T-helper 2 cell treated with Interferon-gamma antibody and Interleukin-4, amounts not matched to agents 5 μg/mL and 100 μg/mL, for 36 hours (primary cell): ENCODE data around the gene SPDYE2.
"Not testable (repeated sequence)": the region's sequence is repeated elsewhere in the genome, so short reads cannot be mapped to it uniquely, and the experiment has no call there.

Experiments used
- DNase-seq: peaks from one replicate; pipeline ENCODE4 v3.0.0; 2021; ENCODE audit warnings: low spot score
- H3K27ac Mint-ChIP-seq: one replicate; pipeline ENCODE4 v1.8.0; 2021; ENCODE audit warnings: mild to moderate bottlenecking, mixed read lengths
- H3K27me3 Mint-ChIP-seq: one replicate; pipeline ENCODE4 v1.8.0; 2021; ENCODE audit warnings: low read depth, mixed read lengths
- H3K36me3 Mint-ChIP-seq: one replicate; pipeline ENCODE4 v1.8.0; 2021; ENCODE audit warnings: low read depth, mixed read lengths
- H3K4me1 Mint-ChIP-seq: one replicate; pipeline ENCODE4 v1.8.0; 2021; ENCODE audit warnings: low read depth, mixed read lengths
- H3K4me3 Mint-ChIP-seq: one replicate; pipeline ENCODE4 v1.8.0; 2022; ENCODE audit warnings: mild to moderate bottlenecking, moderate library complexity, mixed read lengths
- H3K9me3 Mint-ChIP-seq: one replicate; pipeline ENCODE4 v1.8.0; 2021; ENCODE audit warnings: mixed read lengths

SPDYE2 gene

DNA sequence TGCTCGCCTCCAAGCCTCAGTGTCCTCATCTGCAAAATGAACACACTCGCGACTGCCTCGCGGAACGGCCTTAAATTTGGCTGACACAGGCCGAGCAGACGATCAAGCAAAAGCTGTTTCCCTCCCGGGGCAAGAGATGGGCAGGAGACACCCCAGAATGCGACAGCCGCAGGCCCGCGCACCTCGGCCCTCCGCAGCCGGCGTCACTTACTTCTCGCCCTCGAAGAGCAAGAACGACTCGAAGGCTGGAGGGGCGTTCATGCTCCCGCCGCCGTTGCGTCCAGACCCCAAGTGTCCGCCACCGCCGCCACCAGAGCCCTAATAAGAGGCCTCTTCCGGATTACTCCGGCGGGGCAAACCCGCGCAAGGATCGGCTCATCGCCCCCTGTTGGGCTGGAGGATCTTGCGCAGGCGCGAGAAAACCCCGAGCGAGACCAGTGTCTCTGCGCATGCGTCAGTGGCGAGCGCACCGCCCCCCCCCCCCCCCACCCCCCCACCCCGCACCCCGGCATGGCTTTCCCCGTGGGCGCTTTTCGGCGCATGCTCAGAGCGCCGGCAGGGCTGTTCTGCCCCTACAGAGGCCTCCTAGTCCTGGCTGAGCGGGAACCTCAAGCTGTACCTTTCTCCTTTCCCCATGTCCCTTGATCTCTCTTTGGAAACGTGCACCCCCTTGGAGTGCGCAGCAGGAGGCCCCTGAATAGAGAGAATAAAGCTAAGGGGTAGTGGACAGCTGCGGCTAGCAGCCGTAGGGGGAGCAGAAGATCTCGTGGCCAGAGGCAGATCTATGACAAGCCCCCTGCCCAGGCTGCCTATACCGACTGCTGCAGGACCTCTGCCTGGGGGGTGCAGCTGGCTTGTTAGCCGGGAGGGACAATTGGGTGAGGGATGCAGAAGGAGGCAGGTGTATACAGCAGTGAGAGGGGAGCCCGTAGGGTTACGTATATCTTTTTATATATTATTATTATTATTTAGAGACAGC lies 21.5 kb downstream of the SPDYE2 start, which contains the start of gene POLR2J3:
TSS of gene POLR2J3 (minus strand) at position 323 of the 979 bp plus-strand sequence. CDS start at position 261, 62 bp downstream.
- H3K9me3 Mint-ChIP-seq, H3K36me3 Mint-ChIP-seq, H3K27me3 Mint-ChIP-seq, H3K4me1 Mint-ChIP-seq: not testable (repeated sequence)
- Mint-ChIP-seq H3K4me3 (peak within 1 kb of the TSS; percentile 90), H3K27ac (peak within 1 kb of the TSS; percentile 88)
- peak; percentile 100 for DNase-seq

DNA sequence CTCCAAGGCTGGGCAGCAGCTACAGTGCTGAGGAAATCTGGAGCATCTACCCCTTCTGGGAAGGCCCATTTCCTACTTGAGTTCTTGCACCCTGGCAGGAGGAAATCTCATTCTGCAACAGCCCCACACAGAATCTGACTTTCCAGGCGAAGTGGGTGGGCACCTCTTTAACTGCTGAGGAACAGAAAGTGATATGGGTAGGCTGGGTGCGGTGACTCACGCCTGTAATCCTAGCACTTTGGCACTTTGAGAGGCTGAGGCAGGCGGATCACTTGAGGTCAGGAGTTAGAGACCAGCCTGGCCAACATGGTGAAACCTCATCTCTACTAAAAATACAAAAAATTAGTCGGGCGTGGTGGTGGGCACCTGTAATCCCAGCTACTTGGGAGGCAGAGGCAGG lies 23.6 kb downstream of the SPDYE2 start:
- not testable (repeated sequence) for H3K4me1 Mint-ChIP-seq, H3K4me3 Mint-ChIP-seq, H3K27ac Mint-ChIP-seq, DNase-seq, H3K27me3 Mint-ChIP-seq, H3K36me3 Mint-ChIP-seq, H3K9me3 Mint-ChIP-seq

GRCh38 chr7:102576363-102576762 lies 25.3 kb downstream of the SPDYE2 start:
- not testable (repeated sequence) for H3K36me3 Mint-ChIP-seq, H3K4me1 Mint-ChIP-seq, DNase-seq, H3K4me3 Mint-ChIP-seq, H3K9me3 Mint-ChIP-seq, H3K27me3 Mint-ChIP-seq, H3K27ac Mint-ChIP-seq

DNA sequence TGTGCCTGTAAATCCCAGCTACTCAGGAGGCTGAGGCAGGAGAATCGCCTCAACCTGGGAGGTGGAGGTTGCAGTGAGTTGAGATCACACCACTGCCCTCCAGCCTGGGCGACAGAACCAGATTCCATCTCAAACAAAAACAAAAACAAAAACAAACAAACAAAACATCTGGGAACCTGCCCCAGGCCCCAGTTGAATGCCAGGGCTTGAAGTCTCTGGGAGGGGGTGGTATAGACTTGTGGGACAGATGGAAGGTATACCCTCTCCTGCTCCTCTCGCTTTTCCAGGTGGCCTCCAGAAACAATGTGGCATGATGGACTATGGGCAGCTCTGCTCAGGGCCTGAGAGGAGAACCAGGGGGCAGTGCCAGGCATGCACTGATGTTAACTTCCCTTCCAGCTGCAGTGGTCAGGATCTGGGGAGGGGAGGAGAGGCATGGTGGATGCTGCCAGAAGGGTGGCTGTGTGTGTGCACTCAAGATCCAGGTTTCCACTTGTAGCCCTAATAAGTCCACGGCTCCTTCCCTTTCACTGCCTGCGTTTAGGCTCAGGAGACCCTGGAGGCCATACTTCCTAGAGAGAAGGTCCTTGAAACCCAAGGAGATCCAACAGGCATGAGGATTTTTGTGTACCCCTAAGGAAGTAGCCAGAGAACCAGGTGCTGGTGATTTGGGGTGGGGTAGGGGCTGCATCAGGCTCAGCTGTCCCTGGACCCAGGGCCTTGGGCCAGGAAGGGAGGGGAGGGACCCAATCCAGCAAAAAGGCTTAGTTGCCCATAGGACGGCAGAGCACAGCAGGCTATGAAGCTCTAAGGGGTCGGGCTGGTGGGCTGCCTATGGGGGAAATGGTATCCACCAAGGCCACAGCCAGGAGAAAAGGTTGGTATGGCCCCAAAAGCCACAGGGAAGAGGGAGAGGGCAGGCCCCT lies 26.6 kb downstream of the SPDYE2 start:
- not testable (repeated sequence) for H3K9me3 Mint-ChIP-seq, H3K4me3 Mint-ChIP-seq, H3K27me3 Mint-ChIP-seq, H3K4me1 Mint-ChIP-seq, H3K27ac Mint-ChIP-seq, DNase-seq, H3K36me3 Mint-ChIP-seq

GRCh38 chr7:102578486-102578885 lies 27.5 kb downstream of the SPDYE2 start:
- H3K4me1 Mint-ChIP-seq, H3K36me3 Mint-ChIP-seq, H3K27me3 Mint-ChIP-seq, H3K9me3 Mint-ChIP-seq, H3K27ac Mint-ChIP-seq, DNase-seq, H3K4me3 Mint-ChIP-seq: not testable (repeated sequence)

- not testable (repeated sequence) for H3K36me3 Mint-ChIP-seq, H3K4me1 Mint-ChIP-seq, H3K27me3 Mint-ChIP-seq, H3K4me3 Mint-ChIP-seq, DNase-seq, H3K27ac Mint-ChIP-seq, H3K9me3 Mint-ChIP-seq
Measured at GRCh38 chr7:102581722-102582121, 30.7 kb downstream of the SPDYE2 start.

GRCh38 chr7:102583495-102583894 lies 32.5 kb downstream of the SPDYE2 start:
- H3K4me1 Mint-ChIP-seq, H3K4me3 Mint-ChIP-seq, H3K36me3 Mint-ChIP-seq, H3K27me3 Mint-ChIP-seq, DNase-seq, H3K27ac Mint-ChIP-seq, H3K9me3 Mint-ChIP-seq: not testable (repeated sequence)

- not testable (repeated sequence) for H3K27ac Mint-ChIP-seq, H3K4me1 Mint-ChIP-seq, H3K9me3 Mint-ChIP-seq, DNase-seq, H3K27me3 Mint-ChIP-seq, H3K4me3 Mint-ChIP-seq, H3K36me3 Mint-ChIP-seq
Measured at GRCh38 chr7:102589857-102590256, 38.8 kb downstream of the SPDYE2 start.

DNA sequence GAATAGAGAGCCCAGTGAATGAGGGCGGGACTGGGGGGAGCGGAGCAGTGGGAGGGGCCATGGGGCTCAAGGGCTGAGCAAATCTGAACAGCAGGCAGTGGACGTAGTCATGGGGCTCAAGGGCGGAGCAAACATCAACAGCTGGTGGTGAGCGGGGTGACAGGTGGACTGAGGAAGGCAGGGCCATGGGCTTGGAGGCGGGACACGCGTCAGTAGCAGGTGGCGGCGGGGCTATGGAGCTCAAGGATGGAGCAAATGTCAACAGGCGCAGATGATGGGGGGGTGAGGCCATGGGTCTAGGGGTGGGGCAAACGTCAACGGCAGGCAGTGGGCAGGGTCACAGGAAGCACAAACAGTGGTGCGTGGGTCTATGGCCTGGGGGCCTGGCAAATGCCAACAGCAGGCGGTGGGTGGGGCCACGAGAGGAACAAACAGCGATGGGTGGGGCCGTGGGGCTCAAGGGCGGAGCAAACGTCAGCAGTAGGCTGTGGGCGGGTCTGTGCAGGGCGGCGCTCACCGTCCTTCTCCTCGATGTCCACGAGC lies 41.5 kb downstream of the SPDYE2 start:
- H3K36me3 Mint-ChIP-seq, DNase-seq, H3K9me3 Mint-ChIP-seq, H3K4me3 Mint-ChIP-seq, H3K27ac Mint-ChIP-seq, H3K27me3 Mint-ChIP-seq, H3K4me1 Mint-ChIP-seq: not testable (repeated sequence)

- not testable (repeated sequence) for H3K36me3 Mint-ChIP-seq, H3K27ac Mint-ChIP-seq, H3K9me3 Mint-ChIP-seq
Measured at GRCh38 chr7:102593637-102594334, 42.8 kb downstream of the SPDYE2 start.

DNA sequence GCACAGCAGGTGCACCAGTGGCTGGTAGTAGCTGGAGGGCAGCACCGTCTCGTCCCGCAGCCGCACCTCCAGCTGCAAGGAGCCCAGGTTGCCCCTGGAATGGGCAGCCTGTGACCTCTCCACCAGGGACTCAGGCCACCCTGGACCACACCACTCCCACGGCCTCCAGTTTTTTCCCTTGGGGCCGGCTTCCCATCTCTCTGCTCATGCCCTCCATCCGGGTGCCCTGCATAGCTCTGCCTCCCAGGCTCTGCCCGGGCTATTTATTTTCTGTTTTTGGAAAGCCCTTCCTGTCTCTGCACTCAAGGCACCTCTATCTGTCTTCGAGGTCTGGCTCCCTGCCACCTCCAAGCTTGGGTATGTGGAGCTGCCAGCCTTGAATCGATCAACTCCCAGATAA lies 45.0 kb downstream of the SPDYE2 start:
- H3K4me1 Mint-ChIP-seq, H3K36me3 Mint-ChIP-seq, H3K27me3 Mint-ChIP-seq, H3K9me3 Mint-ChIP-seq, DNase-seq, H3K4me3 Mint-ChIP-seq, H3K27ac Mint-ChIP-seq: not testable (repeated sequence)

More at GRCh38 chr7:102593637-102594334, 42.8 kb downstream of the SPDYE2 start:
- H3K4me3 Mint-ChIP-seq, H3K27me3 Mint-ChIP-seq, DNase-seq, H3K4me1 Mint-ChIP-seq: not testable (repeated sequence)

DNA sequence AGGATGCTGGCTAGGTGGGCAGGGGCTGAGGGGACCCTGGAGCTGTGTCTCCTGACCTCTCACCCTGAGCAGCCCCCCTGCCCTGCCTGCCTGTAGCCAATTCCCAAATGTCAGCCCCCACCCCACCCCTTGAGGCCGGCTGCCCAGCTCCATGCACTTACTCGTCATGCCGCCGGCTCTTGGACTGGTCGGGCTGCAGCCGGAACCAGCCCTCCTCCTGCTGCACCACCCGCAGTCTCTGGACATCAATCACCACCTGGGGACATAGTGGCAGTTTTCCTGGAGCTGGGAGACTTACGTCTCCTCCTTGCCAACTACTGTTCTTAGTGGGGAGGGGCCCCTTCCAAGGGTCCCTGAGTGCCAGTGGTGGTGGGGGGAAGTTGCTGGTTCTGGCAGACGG lies 48.7 kb downstream of the SPDYE2 start:
- not testable (repeated sequence) for H3K4me3 Mint-ChIP-seq, H3K27me3 Mint-ChIP-seq

GRCh38 chr7:102602317-102602716 lies 51.3 kb downstream of the SPDYE2 start:
- not testable (repeated sequence) for H3K4me3 Mint-ChIP-seq, H3K4me1 Mint-ChIP-seq, H3K27me3 Mint-ChIP-seq, H3K27ac Mint-ChIP-seq, H3K36me3 Mint-ChIP-seq, H3K9me3 Mint-ChIP-seq, DNase-seq

More for the DNA sequence above, 48.7 kb downstream of the SPDYE2 start:
- H3K36me3 Mint-ChIP-seq, H3K27ac Mint-ChIP-seq, H3K9me3 Mint-ChIP-seq, H3K4me1 Mint-ChIP-seq, DNase-seq: not testable (repeated sequence)
